Measurements from ENCODE around the gene CACNA1E.

The CACNA1E gene

DNA sequence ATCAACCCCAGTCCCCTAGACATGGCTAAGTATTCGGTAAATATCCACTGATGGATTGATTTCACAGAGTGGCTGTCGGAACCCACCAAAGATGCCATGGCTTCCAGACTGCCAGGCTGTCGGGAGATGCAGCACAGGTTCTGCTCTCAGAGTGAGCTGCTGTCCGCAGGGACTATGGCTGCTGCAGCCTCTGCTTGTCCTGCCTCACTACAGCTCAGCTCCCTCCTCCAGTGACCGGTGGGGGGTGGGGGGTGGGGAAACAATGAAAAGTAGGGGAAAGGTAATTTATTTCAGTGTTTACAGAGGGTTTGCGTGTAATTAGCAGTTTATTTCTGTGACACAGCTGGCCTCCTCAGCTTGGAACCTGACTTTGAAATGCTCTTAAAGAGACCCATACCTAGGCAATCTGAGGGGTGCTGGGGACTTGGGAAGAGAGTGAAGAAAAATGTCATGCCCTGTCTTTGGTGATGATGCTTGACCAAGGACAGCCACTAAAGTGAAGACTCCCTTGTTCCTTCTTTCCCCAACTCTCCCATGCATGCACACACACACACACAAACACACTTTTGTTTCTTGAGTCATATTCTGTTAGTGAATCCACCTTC lies 109.0 kb downstream of the CACNA1E start:
- no peak for DNase-seq

GRCh38 chr1:181593042-181593441 lies 109.7 kb downstream of the CACNA1E start:
- no peak for DNase-seq

DNA sequence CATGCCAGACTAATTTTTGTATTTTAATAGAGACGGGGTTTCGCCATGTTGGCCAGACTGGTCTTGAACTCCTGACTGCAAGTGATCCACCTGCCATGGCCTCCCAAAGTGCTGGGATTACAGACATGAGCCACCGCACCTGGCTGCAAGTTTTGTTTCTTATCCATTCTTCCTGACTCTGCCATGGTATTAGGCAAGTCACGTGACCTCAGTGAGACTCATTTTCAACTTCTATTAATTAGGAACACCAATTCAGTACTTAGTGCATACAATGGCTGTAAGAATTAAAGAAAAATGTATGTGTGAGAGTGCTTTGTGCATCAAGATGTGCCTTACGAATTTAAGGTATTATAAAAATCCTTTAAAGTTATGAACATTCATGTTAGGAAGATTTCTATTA lies 111.2 kb downstream of the CACNA1E start:
- no peak for DNase-seq

DNA sequence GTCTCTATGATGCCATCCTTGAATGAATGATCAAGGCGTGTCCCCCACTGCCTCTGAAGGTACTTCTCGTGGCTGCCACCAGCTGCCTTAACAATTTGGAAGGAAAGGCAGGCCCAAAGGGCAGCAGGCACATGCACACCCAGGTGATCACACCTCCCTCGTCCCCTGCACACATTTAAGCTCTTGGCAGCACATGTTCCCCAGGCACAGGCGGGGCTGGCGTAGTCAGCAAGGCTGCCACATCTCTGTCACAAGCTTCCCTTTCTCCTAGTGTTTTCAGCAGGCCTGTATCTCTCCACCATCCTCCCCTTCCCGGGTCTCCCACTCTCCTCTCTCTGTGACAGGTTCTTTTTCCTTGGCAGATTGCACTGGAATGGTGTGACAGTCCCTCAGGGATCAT lies 111.9 kb downstream of the CACNA1E start:
- no peak for DNase-seq

DNA sequence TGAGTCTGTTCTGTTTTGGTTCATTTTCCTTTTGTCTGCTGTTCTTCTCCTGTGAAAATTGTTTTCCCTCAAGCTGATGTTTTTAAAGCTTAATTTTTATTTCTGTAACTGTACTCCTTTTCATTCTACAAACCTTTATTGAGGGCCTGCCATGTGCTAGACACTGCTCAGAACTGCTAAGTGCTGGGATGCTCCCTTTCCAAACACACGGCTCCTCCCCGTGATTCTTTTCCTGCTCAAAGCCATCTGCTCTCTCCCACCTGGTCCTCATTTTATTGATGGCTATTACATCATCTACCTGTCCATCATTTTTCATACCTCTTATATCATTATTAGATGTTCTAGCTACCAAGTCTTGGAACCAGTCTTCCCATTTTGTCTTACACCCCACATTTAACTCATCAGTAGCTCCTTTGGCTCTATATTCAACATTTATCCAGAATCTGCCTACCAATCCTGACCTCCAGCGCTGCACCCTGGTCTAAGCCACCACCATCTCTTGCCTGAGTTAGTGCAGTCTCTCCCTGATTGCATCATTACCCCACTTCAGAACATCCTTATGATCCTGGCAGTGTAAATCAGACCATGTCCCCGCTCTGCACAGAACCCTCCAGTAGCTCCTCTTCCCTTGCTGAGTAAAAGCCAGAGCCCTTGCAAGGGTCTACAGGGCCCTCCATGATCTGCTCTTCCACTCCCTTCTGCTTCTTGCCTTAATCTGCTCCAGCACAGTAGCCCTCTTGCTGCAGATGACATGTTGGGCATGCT lies 118.1 kb downstream of the CACNA1E start:
- no peak for DNase-seq

GRCh38 chr1:181603735-181604410 lies 120.6 kb downstream of the CACNA1E start:
- DNase-seq, result no peak

- DNase-seq, result no peak
Measured at GRCh38 chr1:181604482-181605249, 121.3 kb downstream of the CACNA1E start.

GRCh38 chr1:181607524-181607923 lies 124.2 kb downstream of the CACNA1E start:
- DNase-seq, result no peak

GRCh38 chr1:181608386-181608785 lies 125.1 kb downstream of the CACNA1E start:
- no peak for DNase-seq

- DNase-seq, result no peak
Measured at GRCh38 chr1:181608948-181609347, 125.6 kb downstream of the CACNA1E start.

GRCh38 chr1:181612100-181612499 lies 128.8 kb downstream of the CACNA1E start:
- no peak for DNase-seq

- no peak for DNase-seq
Measured at GRCh38 chr1:181618559-181618958, 135.2 kb downstream of the CACNA1E start.

- no peak for DNase-seq
Measured at GRCh38 chr1:181620183-181620582, 136.9 kb downstream of the CACNA1E start.

DNA sequence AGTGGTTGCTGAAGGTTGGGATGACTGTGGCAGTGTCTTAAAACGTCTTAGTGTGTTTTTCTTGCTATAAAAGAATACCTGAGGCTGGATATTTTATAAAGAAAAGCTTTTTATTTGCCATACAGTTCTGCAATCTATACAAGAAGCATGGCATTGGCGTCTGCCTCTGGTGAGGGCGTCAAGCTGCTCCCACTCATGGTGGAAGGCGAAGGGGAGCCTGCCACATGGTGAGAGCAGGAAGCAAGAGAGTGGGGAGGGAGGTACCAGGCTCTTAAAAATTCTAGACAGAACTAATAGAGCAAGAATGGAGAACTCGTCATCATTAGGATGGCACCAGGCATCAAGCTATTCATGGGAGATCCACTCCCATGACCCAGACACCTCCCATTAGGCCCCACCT lies 140.5 kb downstream of the CACNA1E start:
- no peak for DNase-seq

- no peak for DNase-seq
Measured at GRCh38 chr1:181626279-181626938, 143.1 kb downstream of the CACNA1E start.

DNA sequence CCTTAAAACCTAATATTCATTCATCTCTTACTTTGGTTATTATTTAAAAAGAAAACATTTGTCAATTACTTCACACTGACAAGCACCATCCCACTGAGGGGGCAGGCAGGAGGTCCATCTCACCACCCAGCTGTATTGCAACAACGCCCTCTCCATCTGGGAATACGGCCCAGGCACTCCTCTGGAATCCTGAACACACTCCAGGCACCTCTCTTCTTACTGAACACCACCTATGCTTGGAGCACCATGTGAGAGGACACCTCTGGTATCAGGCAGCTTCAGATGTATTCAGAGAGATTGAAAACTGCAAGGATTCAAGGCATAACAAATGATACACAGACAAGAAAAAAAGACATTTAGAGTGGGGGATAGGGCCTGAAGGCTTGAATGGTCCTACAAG lies 147.1 kb downstream of the CACNA1E start:
- no peak for DNase-seq

GRCh38 chr1:181630838-181631237 lies 147.5 kb downstream of the CACNA1E start:
- DNase-seq, result no peak

- DNase-seq, result no peak
Measured at GRCh38 chr1:181632492-181632891, 149.2 kb downstream of the CACNA1E start.

- no peak for DNase-seq
Measured at GRCh38 chr1:181632960-181633359, 149.6 kb downstream of the CACNA1E start.

DNA sequence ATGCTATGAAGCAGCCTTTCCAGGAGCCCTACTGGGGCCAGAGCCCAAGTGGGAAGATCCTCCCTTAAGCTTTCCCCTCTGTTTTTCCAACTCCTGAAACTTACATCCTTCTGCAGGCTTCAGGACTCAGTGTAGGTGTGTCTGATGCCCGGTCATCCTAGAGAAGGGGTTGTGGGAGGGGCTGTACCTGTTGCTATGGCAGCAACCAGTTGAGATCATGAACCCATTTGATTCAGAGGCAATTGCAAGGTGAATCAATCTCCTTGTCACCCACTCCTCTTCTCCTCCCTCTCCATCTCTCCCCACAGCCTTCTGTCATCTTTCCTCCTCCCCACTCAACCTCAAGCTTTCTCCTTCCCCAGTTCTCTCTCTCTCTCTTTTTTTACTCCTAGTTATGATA lies 151.8 kb downstream of the CACNA1E start:
- DNase-seq, result no peak

DNA sequence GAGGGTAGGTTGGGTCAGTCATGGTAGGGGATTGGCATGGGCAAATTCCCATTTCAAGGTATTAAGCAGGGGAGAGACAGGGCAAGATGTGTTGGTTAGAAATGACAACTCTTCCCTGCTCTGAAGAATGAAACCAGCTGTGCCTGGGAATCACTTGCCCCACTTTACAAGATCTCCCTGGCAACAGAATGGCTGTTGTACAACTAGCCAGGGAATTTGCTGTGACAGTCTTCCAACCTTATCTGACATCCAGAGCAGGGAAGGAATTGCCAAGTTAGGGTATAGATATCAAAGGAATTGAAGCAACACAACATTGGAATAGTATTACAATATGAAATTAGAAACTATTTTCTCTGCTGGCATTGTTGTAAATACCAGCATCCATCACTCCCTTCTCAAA lies 154.7 kb downstream of the CACNA1E start:
- no peak for DNase-seq

GRCh38 chr1:181640956-181641355 lies 157.6 kb downstream of the CACNA1E start:
- no peak for DNase-seq

DNA sequence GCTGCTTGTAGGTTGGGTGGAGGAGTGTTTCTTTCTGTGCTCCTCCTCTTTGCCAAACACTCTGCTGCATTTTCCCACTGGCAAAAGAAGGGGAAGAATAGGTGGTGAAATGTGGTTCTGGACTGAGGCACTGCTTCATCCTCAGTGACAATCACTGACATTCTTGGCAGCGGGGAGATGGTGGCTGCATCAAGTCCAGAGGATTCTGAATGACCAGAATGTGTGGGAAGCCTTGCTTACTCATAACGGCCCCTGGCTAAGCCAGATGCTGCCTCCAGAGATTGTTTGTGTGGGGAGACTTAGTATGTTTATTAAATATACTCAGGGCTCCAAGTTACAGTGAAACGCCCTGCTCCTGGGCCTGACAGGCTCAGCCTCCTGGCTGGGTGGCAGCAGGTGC lies 160.3 kb downstream of the CACNA1E start:
- no peak for DNase-seq
